Spleen (tissue), 11 donors: ENCODE data around the gene KITLG. TPM values are rescaled to one million over a fixed set of nuclear protein-coding genes. Genes with fewer than 3 reads are reported as not detected.

Experiments used
- DNase-seq: peaks from one replicate; pipeline ENCODE4 v3.0.0-alpha.2; 2020
- H3K27ac ChIP-seq, 8 donors: fragments of 200-600 bp; sonication (generic) in 7 of 8; 1 replicate in 4 of 8; 2 replicates in 4 of 8; pipeline versions ENCODE4 v1.5.0 to v1.8.0; 2016 to 2021; ENCODE audit warnings: inconsistent platforms in 4 of 8, mild to moderate bottlenecking in 4 of 8, moderate library complexity in 1 of 8
- H3K27me3 ChIP-seq, 7 donors: fragments of 200-600 bp; sonication (generic) in 6 of 7; replicated peaks in 1 of 7; 1 replicate in 4 of 7; 2 replicates in 3 of 7; pipeline versions ENCODE4 v1.5.0 to v1.8.0; 2016 to 2021; ENCODE audit warnings: inconsistent platforms in 3 of 7, mild to moderate bottlenecking in 1 of 7
- H3K36me3 ChIP-seq, 6 donors: fragments of 200-600 bp; sonication (generic) in 5 of 6; 1 replicate in 4 of 6; 2 replicates in 2 of 6; pipeline versions ENCODE4 v1.5.0 to v1.8.0; 2016 to 2021; ENCODE audit warnings: inconsistent platforms in 2 of 6
- H3K4me1 ChIP-seq, 6 donors: fragments of 200-600 bp; sonication (generic) in 5 of 6; 1 replicate in 3 of 6; 2 replicates in 3 of 6; pipeline versions ENCODE4 v1.5.0 to v1.8.0; 2016 to 2021; ENCODE audit warnings: inconsistent platforms in 3 of 6
- H3K4me3 ChIP-seq, 8 donors: fragments of 200-600 bp; sonication (generic) in 7 of 8; 1 replicate in 4 of 8; 2 replicates in 4 of 8; pipeline versions ENCODE4 v1.5.0 to v1.8.0; 2016 to 2021; ENCODE audit warnings: inconsistent platforms in 4 of 8, mild to moderate bottlenecking in 4 of 8, moderate library complexity in 2 of 8
- H3K9me3 ChIP-seq, 8 donors: fragments of 200-600 bp; sonication (generic) in 7 of 8; 1 replicate in 4 of 8; 2 replicates in 4 of 8; pipeline versions ENCODE4 v1.5.0 to v1.8.0; 2016 to 2021; ENCODE audit warnings: inconsistent platforms in 4 of 8
- POLR2A ChIP-seq, 3 donors: fragments of 450-650 bp; IDR thresholded peaks; one replicate each; pipeline ENCODE4 v1.5.1; 2017; ENCODE audit warnings: antibody characterized with exemption in 3 of 3, mild to moderate bottlenecking in 1 of 3
- POLR2AphosphoS5 ChIP-seq, 3 donors: sonication (generic); formaldehyde crosslinking; IDR thresholded peaks; one replicate each; pipeline ENCODE4 v1.5.1; 2017; ENCODE audit warnings: antibody characterized with exemption in 3 of 3
- WGBS, 5 donors: extraction: QIAGEN DNeasy Blood & Tissue Kit in 3 of 5; methylation state at CpG; one replicate each; pipeline versions ENCODE4 v1.1.5 to v1.1.7; 2013 to 2018; 5-methylcytosine and 5-hydroxymethylcytosine counted together
- intact Hi-C: fragments of 100-400 bp; cut with DNase I; formaldehyde crosslinking; loops from one replicate; pipeline ENCODE4 v1.15.0; 2023; ENCODE audit warnings: low total_unique reads
- polyA plus RNA-seq, 3 donors: library from polyadenylated mRNA; stranded (reverse); fragments of 200-250 nt; gene quantifications; one replicate each; pipeline ENCODE4 v1.2.1, GENCODE V29; 2013
- total RNA-seq, 7 donors: library from RNA; depleted of rRNA in 3 of 7; stranded (reverse); fragments of >200 nt in 3 of 7; fragmentation: NEBNext Ultra II Directional in 4 of 7; extraction: Animal tissue kit (Norgen Biotek cat#: 25700) in 4 of 7; gene quantifications; one replicate each; pipeline versions ENCODE4 v1.1.0 to v1.2.1, GENCODE V29; 2016 to 2021
- TF ChIP-seq, protein P1 (sequence below), 11 experiments: fragments of 200-600 bp in 7 of 11; fragments of 450-650 bp in 4 of 11; sonication (generic) in 4 of 11; IDR thresholded peaks in 8 of 11; conservative IDR thresholded peaks in 3 of 11; 1 replicate in 7 of 11; 2 replicates in 4 of 11; pipeline versions ENCODE4 v1.4.0 to v1.8.0; 2016 to 2021; ENCODE audit warnings: antibody characterized with exemption in 11 of 11, inconsistent platforms in 4 of 11, mild to moderate bottlenecking in 1 of 11
- donor health status: healthy with polysubstance abuse.
- donor health status: DM: no; HTN: no; CAD: no; lungs with moderate emphysema.
- donor health status: DM: no; HTN: no; CAD: no.
- donor health status: Bipolar disorder and iron deficiency.
- donor health status: healthy.
- donor health status: DM: no; HTN: no; CAD: no.
- donor health status: DM: yes; HTN: yes; CAD: no.

KITLG gene
- total and polyA plus RNA-seq, 10 donors, result 0.74 to 8.2 (median 3.8) TPM

GRCh38 chr12:88450136-88450535, 130.1 kb downstream of the KITLG start:
- DNase-seq, result no peak
- no peaks in the 10 kb centered on the region for H3K4me1 ChIP-seq
- no peaks in the 10 kb centered on the region for H3K9me3 ChIP-seq
- H3K27me3 ChIP-seq, result no peaks in the 10 kb centered on the region
- no peaks in the 10 kb centered on the region for H3K36me3 ChIP-seq
- 70 to 97% (median 85%) methylated on average over 1 of the region's 1 CpG for WGBS, 5 donors
- H3K27ac ChIP-seq, result no peak overlapping the region
- H3K4me3 ChIP-seq, result no peak overlapping the region
- TF ChIP-seq, protein P1, sequence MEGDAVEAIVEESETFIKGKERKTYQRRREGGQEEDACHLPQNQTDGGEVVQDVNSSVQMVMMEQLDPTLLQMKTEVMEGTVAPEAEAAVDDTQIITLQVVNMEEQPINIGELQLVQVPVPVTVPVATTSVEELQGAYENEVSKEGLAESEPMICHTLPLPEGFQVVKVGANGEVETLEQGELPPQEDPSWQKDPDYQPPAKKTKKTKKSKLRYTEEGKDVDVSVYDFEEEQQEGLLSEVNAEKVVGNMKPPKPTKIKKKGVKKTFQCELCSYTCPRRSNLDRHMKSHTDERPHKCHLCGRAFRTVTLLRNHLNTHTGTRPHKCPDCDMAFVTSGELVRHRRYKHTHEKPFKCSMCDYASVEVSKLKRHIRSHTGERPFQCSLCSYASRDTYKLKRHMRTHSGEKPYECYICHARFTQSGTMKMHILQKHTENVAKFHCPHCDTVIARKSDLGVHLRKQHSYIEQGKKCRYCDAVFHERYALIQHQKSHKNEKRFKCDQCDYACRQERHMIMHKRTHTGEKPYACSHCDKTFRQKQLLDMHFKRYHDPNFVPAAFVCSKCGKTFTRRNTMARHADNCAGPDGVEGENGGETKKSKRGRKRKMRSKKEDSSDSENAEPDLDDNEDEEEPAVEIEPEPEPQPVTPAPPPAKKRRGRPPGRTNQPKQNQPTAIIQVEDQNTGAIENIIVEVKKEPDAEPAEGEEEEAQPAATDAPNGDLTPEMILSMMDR (IDR thresholded peaks at IDR 0.05 in 8 of 11, conservative IDR thresholded peaks at IDR 0.05 in 3 of 11), result no peak
- no peak for TF ChIP-seq POLR2A (IDR thresholded peaks at IDR 0.05)
- TF ChIP-seq POLR2AphosphoS5 (IDR thresholded peaks at IDR 0.05), result no peak
- intact Hi-C loops, result no loop called here

- Histone ChIP-seq H3K9me3 (no peaks in the 10 kb centered on the region), H3K36me3 (no peaks in the 10 kb centered on the region), H3K27me3 (no peaks in the 10 kb centered on the region), H3K4me1 (no peaks in the 10 kb centered on the region), H3K27ac (no peak overlapping the region), H3K4me3 (no peak overlapping the region)
- TF ChIP-seq, protein P1 (IDR thresholded peaks at IDR 0.05 in 8 of 11, conservative IDR thresholded peaks at IDR 0.05 in 3 of 11), result no peak
- TF ChIP-seq POLR2AphosphoS5 (IDR thresholded peaks at IDR 0.05) (no peak), POLR2A (IDR thresholded peaks at IDR 0.05) (no peak)
- intact Hi-C loops, result no loop called here
- WGBS, 5 donors, result 81 to 94% (median 86%) methylated on average over 5 of the region's 5 CpGs
- no peak for DNase-seq
These were observed 131.8 kb downstream of the KITLG start for GRCh38 chr12:88448337-88448915.

DNA sequence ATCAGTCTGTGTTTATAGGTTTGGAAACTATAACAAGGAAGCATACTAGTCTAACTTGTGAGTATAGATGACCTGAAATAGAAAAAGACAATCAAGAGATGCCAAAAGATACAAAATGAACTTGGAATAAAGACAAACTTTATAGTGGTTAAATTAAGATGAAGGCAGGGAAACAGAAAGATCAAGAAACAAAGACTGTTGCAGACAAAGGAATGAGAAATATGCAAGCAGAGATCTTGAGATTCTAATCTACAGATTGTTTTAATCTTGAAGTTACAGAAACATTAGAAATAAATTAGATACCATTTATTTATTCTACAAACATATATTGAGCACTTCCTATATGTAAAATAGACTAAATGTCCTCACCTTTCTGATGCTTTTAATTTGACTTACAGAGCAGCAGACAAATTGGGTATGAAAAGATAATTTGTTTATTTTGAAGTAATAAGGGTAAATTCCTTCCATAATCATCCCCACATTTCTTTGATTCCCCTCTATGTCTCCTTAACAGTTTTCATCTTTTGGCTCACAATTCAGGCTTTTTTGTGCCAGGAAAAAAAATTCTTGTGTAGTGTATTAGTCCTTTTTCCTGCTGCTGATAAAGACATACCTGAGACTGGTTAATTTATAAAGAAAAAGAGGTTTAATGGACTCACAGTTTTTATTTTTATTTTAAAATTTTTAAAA, 134.4 kb downstream of the KITLG start:
- intact Hi-C loops, result no loop called here
- H3K27ac ChIP-seq, result no peak overlapping the region
- no peak overlapping the region for H3K4me3 ChIP-seq
- H3K27me3 ChIP-seq, result no peaks in the 10 kb centered on the region
- TF ChIP-seq POLR2A (IDR thresholded peaks at IDR 0.05), result no peak
- TF ChIP-seq, protein P1 (IDR thresholded peaks at IDR 0.05 in 8 of 11, conservative IDR thresholded peaks at IDR 0.05 in 3 of 11), result no peak
- no peak for TF ChIP-seq POLR2AphosphoS5 (IDR thresholded peaks at IDR 0.05)
- DNase-seq, result no peak
- no peaks in the 10 kb centered on the region for H3K4me1 ChIP-seq
- no peaks in the 10 kb centered on the region for H3K36me3 ChIP-seq
- H3K9me3 ChIP-seq, result peaks cover 0 to 11% (median 0%) of the 10 kb centered on the region in 8 donors

DNA sequence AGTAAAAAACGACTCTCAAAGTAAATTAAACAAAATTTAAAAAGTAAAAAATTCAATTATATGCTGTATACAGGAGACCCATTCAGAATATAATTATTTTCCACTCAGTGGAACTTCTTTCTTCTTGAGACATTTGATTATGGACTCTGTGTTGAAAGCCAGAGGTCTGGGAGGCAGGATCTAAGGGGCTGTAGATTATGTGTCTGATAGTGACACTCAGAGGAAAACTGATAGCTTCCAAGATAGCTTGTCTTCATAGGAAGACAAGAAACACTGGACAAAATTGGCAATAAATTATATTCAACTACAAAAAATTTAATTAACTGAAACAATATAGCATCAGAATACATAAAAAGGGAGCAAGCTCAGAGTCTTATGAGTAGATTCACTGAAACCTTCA, 135.8 kb downstream of the KITLG start:
- TF ChIP-seq POLR2AphosphoS5 (IDR thresholded peaks at IDR 0.05) (no peak), POLR2A (IDR thresholded peaks at IDR 0.05) (no peak)
- TF ChIP-seq, protein P1 (IDR thresholded peaks at IDR 0.05 in 8 of 11, conservative IDR thresholded peaks at IDR 0.05 in 3 of 11), result no peak
- H3K27me3 ChIP-seq, result no peaks in the 10 kb centered on the region
- intact Hi-C loops, result no loop called here
- no peaks in the 10 kb centered on the region for H3K36me3 ChIP-seq
- 47 to 76% (median 57%) methylated on average over 1 of the region's 1 CpG for WGBS, 5 donors
- H3K4me1 ChIP-seq, result no peaks in the 10 kb centered on the region
- H3K27ac ChIP-seq, result no peak overlapping the region
- no peak for DNase-seq
- no peak overlapping the region for H3K4me3 ChIP-seq
- H3K9me3 ChIP-seq, result peaks cover 0 to 13% (median 3%) of the 10 kb centered on the region in 8 donors
